ENCODE measurements around the gene ANTXR1.

The ANTXR1 gene

GRCh38 chr2:69013142-69013839, at the start of gene ANTXR1:
Gene ANTXR1 (plus strand): TSS chr2:69013179. CDS start chr2:69013500, 321 bp downstream.
- DNase-seq: peak; percentile 82

GRCh38 chr2:68964282-68964681, 48.7 kb upstream of the ANTXR1 start:
- no peak for DNase-seq

- DNase-seq: no peak
These were observed 44.8 kb upstream of the ANTXR1 start for GRCh38 chr2:68968221-68968620.

GRCh38 chr2:68969736-68970490, 43.1 kb upstream of the ANTXR1 start:
- no peak for DNase-seq

GRCh38 chr2:68970566-68971265, 42.3 kb upstream of the ANTXR1 start:
- peak; percentile 54 for DNase-seq

- DNase-seq: peak; percentile 97
These were observed 41.3 kb upstream of the ANTXR1 start for GRCh38 chr2:68971591-68972231.

GRCh38 chr2:68974251-68974650, 38.7 kb upstream of the ANTXR1 start, which contains the start of gene GKN1:
Gene GKN1 (plus strand): TSS chr2:68974636. CDS start chr2:68974678, 42 bp downstream.
- DNase-seq: peak; percentile 49

- DNase-seq: no peak
These were observed 37.9 kb upstream of the ANTXR1 start for GRCh38 chr2:68974946-68975665.

- DNase-seq: no peak
These were observed 37.1 kb upstream of the ANTXR1 start for GRCh38 chr2:68975844-68976243.

- DNase-seq: no peak
These were observed 35.5 kb upstream of the ANTXR1 start for GRCh38 chr2:68977453-68977852.

- no peak for DNase-seq
These were observed 34.9 kb upstream of the ANTXR1 start for GRCh38 chr2:68978098-68978497.

GRCh38 chr2:68980956-68981355, 32.0 kb upstream of the ANTXR1 start:
- no peak for DNase-seq

- no peak for DNase-seq
These were observed 25.9 kb upstream of the ANTXR1 start for GRCh38 chr2:68987021-68987503.

GRCh38 chr2:68989035-68989434, 23.9 kb upstream of the ANTXR1 start:
- no peak for DNase-seq

- DNase-seq: no peak
These were observed 20.6 kb upstream of the ANTXR1 start for GRCh38 chr2:68992341-68992740.

- no peak for DNase-seq
These were observed 20.0 kb upstream of the ANTXR1 start for GRCh38 chr2:68992933-68993332.

- DNase-seq: no peak
These were observed 19.3 kb upstream of the ANTXR1 start for GRCh38 chr2:68993660-68994059.

- peak; percentile 76 for DNase-seq
These were observed 18.1 kb upstream of the ANTXR1 start for GRCh38 chr2:68994864-68995263.

GRCh38 chr2:68995916-68996315, 17.1 kb upstream of the ANTXR1 start:
- DNase-seq: no peak

GRCh38 chr2:68997401-68997800, 15.6 kb upstream of the ANTXR1 start:
- DNase-seq: no peak

GRCh38 chr2:69001879-69002278, 11.1 kb upstream of the ANTXR1 start:
- DNase-seq: no peak

- DNase-seq: no peak
These were observed 9.2 kb upstream of the ANTXR1 start for GRCh38 chr2:69003731-69004130.

All from fibroblast of skin of right quadriceps (primary cell).